ENCODE results near the gene ERCC6L2.

Gene ERCC6L2

DNA sequence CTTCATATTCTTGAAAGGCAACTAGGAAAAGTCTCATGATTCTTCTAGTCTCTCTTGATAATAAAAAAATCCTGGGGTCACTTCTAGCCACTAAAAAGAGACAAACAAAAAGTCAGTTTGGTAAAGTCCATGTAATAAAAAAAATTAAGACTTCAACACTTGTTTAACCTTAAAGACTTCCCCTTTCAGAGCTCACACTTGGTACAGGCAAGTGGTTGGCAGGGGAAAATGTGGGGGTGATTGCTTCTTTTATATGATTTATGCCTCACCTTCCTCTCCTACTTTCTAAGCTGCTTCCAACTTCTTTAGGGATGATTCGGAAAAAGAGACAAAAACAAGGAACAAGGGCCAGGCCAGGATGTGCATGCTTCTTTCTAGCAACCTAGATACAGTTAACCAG lies 5.1 kb upstream of the ERCC6L2 start:
- DNase-seq (ENCODE audit: low read depth) = no peak

- DNase-seq (ENCODE audit: low read depth) = no peak
These were observed 4.6 kb upstream of the ERCC6L2 start for GRCh38 chr9:95870906-95871305.

GRCh38 chr9:95874303-95874988 lies 1.0 kb upstream of the ERCC6L2 start:
- no peak for DNase-seq (ENCODE audit: low read depth)

DNA sequence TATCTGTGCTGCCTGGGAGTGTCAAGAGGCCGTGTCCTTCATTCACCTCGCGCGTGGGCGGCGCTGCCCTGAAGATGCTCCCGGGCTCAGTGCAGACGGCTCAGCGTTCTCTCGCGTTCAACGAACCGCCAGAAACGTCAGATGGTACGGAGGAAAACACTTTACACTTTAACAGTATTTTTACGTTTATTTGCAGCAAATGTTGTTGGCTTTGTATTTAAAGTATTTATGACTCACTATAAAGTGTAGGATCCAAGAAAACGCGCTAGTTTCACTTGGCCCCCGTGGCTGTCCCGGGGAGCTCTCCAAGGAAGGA lies 544 bp upstream of the ERCC6L2 start:
- peak; percentile 43 for DNase-seq (ENCODE audit: low read depth)

GRCh38 chr9:95876138-95876444 lies 600 bp downstream of the ERCC6L2 start:
- no peak for DNase-seq (ENCODE audit: low read depth)

- DNase-seq (ENCODE audit: low read depth) = no peak
These were observed 1.1 kb downstream of the ERCC6L2 start for GRCh38 chr9:95876595-95876994.

DNA sequence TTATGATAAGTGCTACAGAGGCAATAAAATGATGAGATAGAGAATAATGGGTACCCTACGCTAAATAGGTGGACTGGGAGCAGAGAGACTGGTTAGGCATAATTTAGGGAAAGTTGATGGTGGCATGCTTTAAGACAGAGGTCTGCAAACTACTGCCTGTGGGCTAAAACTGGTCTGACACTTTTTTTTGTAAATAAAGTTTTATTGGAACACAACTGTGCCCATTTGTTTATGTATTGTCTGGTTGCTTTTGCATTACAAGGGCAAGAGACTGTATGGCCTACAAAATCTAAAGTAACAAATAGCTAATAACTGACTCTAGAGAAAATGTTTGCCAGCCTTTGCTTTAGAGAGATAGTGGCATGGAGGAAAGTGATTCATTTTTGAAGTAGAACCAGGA lies 2.5 kb downstream of the ERCC6L2 start:
- no peak for DNase-seq (ENCODE audit: low read depth)

GRCh38 chr9:95879591-95879990 lies 4.1 kb downstream of the ERCC6L2 start:
- no peak for DNase-seq (ENCODE audit: low read depth)

DNA sequence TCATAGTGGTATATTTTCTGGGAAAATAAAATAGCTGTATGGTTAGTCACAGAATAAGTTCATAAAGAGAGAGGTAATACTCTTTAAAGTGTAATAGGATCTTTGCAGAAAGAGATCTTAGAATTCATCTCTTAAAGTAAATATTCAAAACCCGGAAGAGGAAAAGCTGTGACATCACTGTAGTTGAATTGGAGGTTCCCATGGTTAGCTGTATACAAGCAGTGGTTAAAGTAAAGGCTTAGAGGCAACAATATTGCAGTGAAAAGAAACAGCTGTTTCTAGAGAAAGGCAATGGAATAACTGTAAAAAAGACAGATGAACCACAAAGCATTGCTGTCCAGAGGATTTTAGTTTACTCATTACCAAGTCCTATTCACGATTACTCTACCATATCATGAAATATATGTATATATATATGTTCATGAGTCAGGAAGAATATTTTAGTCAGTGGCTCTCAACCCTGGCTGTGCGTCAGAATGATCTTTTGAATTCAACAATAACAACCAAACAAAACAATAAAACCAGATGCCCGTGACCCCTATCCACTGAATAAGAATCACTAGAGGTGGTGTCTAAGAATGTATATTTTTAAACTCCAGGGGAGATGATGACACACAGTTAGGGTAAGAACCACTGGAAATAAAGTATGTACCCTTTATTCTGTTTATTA lies 4.7 kb downstream of the ERCC6L2 start:
- no peak for DNase-seq (ENCODE audit: low read depth)

- no peak for DNase-seq (ENCODE audit: low read depth)
These were observed 12.5 kb downstream of the ERCC6L2 start for GRCh38 chr9:95887926-95888497.

DNA sequence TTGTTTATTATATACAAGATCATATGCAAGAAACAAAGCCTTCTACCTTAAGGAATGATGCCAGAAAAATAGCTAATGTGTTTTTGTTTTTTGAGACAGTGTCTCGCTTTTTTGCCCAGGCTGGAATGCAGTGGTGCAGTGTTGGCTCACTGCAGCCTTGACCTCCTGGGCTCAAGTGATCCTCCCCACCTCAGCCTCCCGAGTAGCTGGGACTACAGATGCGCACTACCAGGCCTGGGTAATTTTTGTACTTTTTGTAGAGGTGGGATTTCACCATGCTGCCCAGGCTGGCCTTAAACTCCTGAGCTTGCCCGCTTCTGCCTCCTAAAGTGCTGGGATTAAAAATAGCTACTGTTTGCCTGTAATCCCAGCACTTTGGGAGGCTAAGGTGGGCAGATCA lies 15.1 kb downstream of the ERCC6L2 start:
- no peak for DNase-seq (ENCODE audit: low read depth)

- DNase-seq (ENCODE audit: low read depth) = no peak
These were observed 15.7 kb downstream of the ERCC6L2 start for GRCh38 chr9:95891067-95891671.

GRCh38 chr9:95892690-95893089 lies 17.2 kb downstream of the ERCC6L2 start:
- no peak for DNase-seq (ENCODE audit: low read depth)

DNA sequence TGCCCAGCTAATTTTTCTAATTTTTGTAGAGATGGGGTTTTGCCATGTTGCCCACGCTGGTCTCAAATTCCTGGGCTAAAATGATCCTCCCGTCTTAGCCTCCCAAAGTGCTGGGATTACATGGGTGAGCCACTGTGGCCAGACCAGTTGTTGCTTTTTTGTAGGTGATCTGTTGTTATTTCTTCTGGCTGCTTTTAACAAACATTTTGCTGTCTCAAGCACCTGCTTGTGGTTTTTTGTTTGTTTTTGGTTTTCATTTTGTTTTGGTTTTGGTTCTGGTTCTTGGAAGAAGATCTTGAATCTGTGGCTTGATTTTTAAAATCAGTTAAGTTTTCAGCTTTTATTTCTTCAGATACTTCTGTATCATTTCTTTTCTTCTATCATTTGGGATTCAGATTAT lies 21.1 kb downstream of the ERCC6L2 start:
- DNase-seq (ENCODE audit: low read depth) = no peak

- no peak for DNase-seq (ENCODE audit: low read depth)
These were observed 26.0 kb downstream of the ERCC6L2 start for GRCh38 chr9:95901506-95901905.

DNA sequence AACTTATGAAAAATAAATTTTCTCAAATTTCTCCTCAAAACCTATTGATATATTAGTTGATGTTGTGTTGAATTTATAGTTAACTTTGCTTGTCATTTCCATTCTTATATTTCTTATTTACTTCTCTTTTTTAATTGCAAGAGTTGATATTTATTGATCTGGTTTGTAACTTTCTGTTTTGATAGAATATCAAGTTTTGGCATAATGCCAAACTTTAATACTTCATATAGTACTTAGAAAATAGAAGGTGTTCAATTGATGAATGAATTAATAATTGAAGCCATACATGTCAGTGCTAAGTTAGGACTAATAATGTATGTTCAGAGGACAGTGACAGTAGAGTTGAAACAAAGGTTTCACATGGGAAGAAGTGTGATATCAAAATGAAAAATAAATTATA lies 27.9 kb downstream of the ERCC6L2 start:
- no peak for DNase-seq (ENCODE audit: low read depth)

DNA sequence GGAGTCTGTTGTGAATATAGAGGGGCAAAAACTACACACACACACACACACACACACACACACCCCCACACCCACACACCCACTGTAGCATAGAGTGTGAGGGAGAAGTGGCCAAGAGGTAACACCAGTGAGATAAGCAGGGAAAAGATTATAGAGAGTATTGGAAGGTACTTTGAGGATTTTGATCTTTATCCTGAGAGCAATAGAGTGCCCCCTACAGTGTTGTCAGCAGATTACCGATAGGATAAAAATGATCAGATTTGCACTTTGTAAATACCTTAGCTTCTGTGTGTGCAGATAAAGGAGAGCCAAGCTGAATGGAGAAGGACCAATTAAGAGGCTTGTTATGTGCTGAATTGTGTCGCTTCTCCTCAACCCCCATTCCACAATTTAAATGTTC lies 32.3 kb downstream of the ERCC6L2 start:
- DNase-seq (ENCODE audit: low read depth) = no peak

- DNase-seq (ENCODE audit: low read depth) = no peak
These were observed 34.7 kb downstream of the ERCC6L2 start for GRCh38 chr9:95910023-95910707.

DNA sequence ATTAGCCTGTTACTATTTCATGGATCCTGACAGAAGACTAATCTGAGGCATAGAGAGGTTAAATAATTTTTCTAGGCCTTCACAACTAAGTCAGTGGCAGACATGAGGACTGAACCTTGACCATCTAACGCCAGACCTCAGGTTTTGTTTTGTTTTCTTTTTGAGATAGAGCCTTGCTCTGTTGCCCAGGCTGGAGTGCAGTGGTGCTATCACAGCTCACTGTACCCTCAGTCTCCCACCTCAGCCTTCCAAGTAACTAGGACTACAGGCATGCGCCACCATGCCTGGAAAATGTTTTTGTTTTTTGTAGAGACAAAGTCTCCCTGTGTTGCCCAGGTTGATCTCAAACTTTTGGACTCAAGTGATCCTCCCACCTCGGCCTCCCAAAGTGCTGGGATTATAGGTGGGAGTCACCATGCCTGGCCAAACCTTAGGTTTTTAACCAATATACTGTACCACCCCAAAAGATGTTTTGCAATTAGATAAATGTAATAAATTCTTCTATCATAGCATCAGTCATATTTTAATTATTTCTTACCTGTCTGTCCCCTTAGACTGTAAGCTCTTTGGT lies 35.4 kb downstream of the ERCC6L2 start:
- DNase-seq (ENCODE audit: low read depth) = no peak

- DNase-seq (ENCODE audit: low read depth) = no peak
These were observed 37.3 kb downstream of the ERCC6L2 start for GRCh38 chr9:95912773-95913172.

GRCh38 chr9:95920017-95920416 lies 44.5 kb downstream of the ERCC6L2 start:
- no peak for DNase-seq (ENCODE audit: low read depth)

GRCh38 chr9:95923794-95924193 lies 48.3 kb downstream of the ERCC6L2 start:
- DNase-seq (ENCODE audit: low read depth) = no peak

GRCh38 chr9:95924987-95925386 lies 49.5 kb downstream of the ERCC6L2 start:
- DNase-seq (ENCODE audit: low read depth) = no peak

All from stimulated activated CD8-positive, alpha-beta memory T cell treated with anti-CD3 and anti-CD28 coated beads, Interleukin-15, amount 100 ng/mL, for 24 hours (primary cell).